Muscle of leg (tissue), 11 donors: ENCODE measurements around the gene MIPOL1. TPM values are rescaled to one million over a fixed set of nuclear protein-coding genes. Genes with fewer than 3 reads are reported as not detected.
A peak's percentile ranks its signal among the peaks of the same experiment; 100 is the strongest.
"Not testable (repeated sequence)": the region's sequence is repeated elsewhere in the genome, so short reads cannot be mapped to it uniquely, and the experiment has no call there.

ENCODE experiments used
- DNase-seq: peaks from one replicate; pipeline ENCODE4 v3.0.0; 2013
- H3K27ac ChIP-seq: one replicate; pipeline ENCODE4 v1.5.1; 2013; ENCODE audit warnings: mild to moderate bottlenecking, low read length, control low read depth
- H3K27me3 ChIP-seq: one replicate; pipeline ENCODE4 v1.6.1; 2013; ENCODE audit warnings: low read length; ENCODE audit not compliant: control insufficient read depth, insufficient read depth
- H3K36me3 ChIP-seq: one replicate; pipeline ENCODE4 v1.6.1; 2013; ENCODE audit warnings: low read length; ENCODE audit not compliant: control insufficient read depth, insufficient read depth
- H3K4me1 ChIP-seq: one replicate; pipeline ENCODE4 v1.6.1; 2013; ENCODE audit warnings: low read length; ENCODE audit not compliant: control insufficient read depth, insufficient read depth
- H3K4me3 ChIP-seq: one replicate; pipeline ENCODE4 v1.5.1; 2013; ENCODE audit warnings: low read length, control low read depth
- H3K9me3 ChIP-seq: replicated peaks from 2 replicates; pipeline ENCODE4 v1.6.1; 2013; ENCODE audit warnings: low read depth, low read length; ENCODE audit not compliant: control insufficient read depth
- WGBS: methylation state at CpG from one replicate; pipeline ENCODE4 v1.1.5; 2013; ENCODE audit warnings: missing lambda C conversion rate; ENCODE audit not compliant: insufficient coverage; 5-methylcytosine and 5-hydroxymethylcytosine counted together
- polyA plus RNA-seq, 8 donors: library from polyadenylated mRNA; unstranded; fragments of 120-200 nt; gene quantifications; one replicate each; pipeline versions ENCODE4 v1.2.1 to v1.2.3, GENCODE V29; 2013; ENCODE audit warnings: inconsistent platforms in 1 of 8, low replicate concordance in 1 of 8; ENCODE audit not compliant: insufficient read length in 8 of 8, insufficient read depth in 1 of 8
- total RNA-seq: library from RNA; stranded (reverse); fragments of 120-200 nt; gene quantifications from one replicate; pipeline ENCODE4 v1.2.4, GENCODE V29; 2013

Gene MIPOL1
- total and polyA plus RNA-seq, 9 donors = 3.2 to 10.5 (median 4.5) TPM

- Histone ChIP-seq H3K4me1 (no peaks in the 10 kb centered on the region), H3K36me3 (no peaks in the 10 kb centered on the region), H3K27me3 (no peaks in the 10 kb centered on the region), H3K27ac (no peak overlapping the region), H3K9me3 (no peaks in the 10 kb centered on the region), H3K4me3 (no peak overlapping the region)
- 59% methylated on average over 3 of the region's 3 CpGs for WGBS
- DNase-seq = no peak
Observed at GRCh38 chr14:37187294-37187693, 10.4 kb upstream of the MIPOL1 start.

- H3K9me3 ChIP-seq, H3K27ac ChIP-seq, H3K27me3 ChIP-seq, H3K4me1 ChIP-seq, H3K4me3 ChIP-seq, DNase-seq, H3K36me3 ChIP-seq: not testable (repeated sequence)
- 69% methylated on average over 5 of the region's 9 CpGs for WGBS
Observed at GRCh38 chr14:37187840-37188577, 9.7 kb upstream of the MIPOL1 start.

GRCh38 chr14:37189733-37190132 lies 8.0 kb upstream of the MIPOL1 start:
- not testable (repeated sequence) for H3K27ac ChIP-seq, H3K36me3 ChIP-seq, H3K27me3 ChIP-seq

GRCh38 chr14:37194698-37195097 lies 3.0 kb upstream of the MIPOL1 start:
- Histone ChIP-seq H3K27ac (no peak overlapping the region), H3K27me3 (no peaks in the 10 kb centered on the region), H3K9me3 (no peaks in the 10 kb centered on the region), H3K36me3 (no peaks in the 10 kb centered on the region), H3K4me1 (no peaks in the 10 kb centered on the region), H3K4me3 (no peak overlapping the region)
- WGBS = no CpG with 5 or more reads among the region's 2 CpGs
- DNase-seq = no peak

More at GRCh38 chr14:37189733-37190132, 8.0 kb upstream of the MIPOL1 start:
- not testable (repeated sequence) for H3K4me1 ChIP-seq, H3K9me3 ChIP-seq, DNase-seq, H3K4me3 ChIP-seq
- no CpG with 5 or more reads among the region's 2 CpGs for WGBS

- no peak overlapping the region for H3K4me3 ChIP-seq
- no peak for DNase-seq
- WGBS = 71% methylated on average over 1 of the region's 1 CpG
- no peaks in the 10 kb centered on the region for H3K36me3 ChIP-seq
- no peak overlapping the region for H3K27ac ChIP-seq
- H3K27me3 ChIP-seq = no peaks in the 10 kb centered on the region
- no peaks in the 10 kb centered on the region for H3K4me1 ChIP-seq
- no peaks in the 10 kb centered on the region for H3K9me3 ChIP-seq
Observed at GRCh38 chr14:37195327-37195726, 2.4 kb upstream of the MIPOL1 start.

- Histone ChIP-seq H3K4me1 (no peaks in the 10 kb centered on the region), H3K9me3 (no peaks in the 10 kb centered on the region), H3K27ac (peak overlapping the region; percentile 91), H3K36me3 (no peaks in the 10 kb centered on the region), H3K4me3 (peak overlapping the region; percentile 79), H3K27me3 (no peaks in the 10 kb centered on the region)
- DNase-seq = peak; percentile 1
- WGBS = 98% methylated on average over 9 of the region's 17 CpGs
Observed at GRCh38 chr14:37196604-37197420, 925 bp upstream of the MIPOL1 start.

GRCh38 chr14:37198273-37198598 lies 499 bp downstream of the MIPOL1 start:
- H3K9me3 ChIP-seq = no peaks in the 10 kb centered on the region
- 5% methylated on average over 2 of the region's 11 CpGs for WGBS
- no peaks in the 10 kb centered on the region for H3K4me1 ChIP-seq
- H3K4me3 ChIP-seq = peak overlapping the region; percentile 79
- H3K27me3 ChIP-seq = no peaks in the 10 kb centered on the region
- DNase-seq = no peak
- H3K27ac ChIP-seq = peak overlapping the region; percentile 91
- no peaks in the 10 kb centered on the region for H3K36me3 ChIP-seq

- no peak overlapping the region for H3K4me3 ChIP-seq
- no peaks in the 10 kb centered on the region for H3K36me3 ChIP-seq
- no peak for DNase-seq
- no peak overlapping the region for H3K27ac ChIP-seq
- no peaks in the 10 kb centered on the region for H3K4me1 ChIP-seq
- no peaks in the 10 kb centered on the region for H3K9me3 ChIP-seq
- WGBS = no CpG with 5 or more reads among the region's 5 CpGs
- no peaks in the 10 kb centered on the region for H3K27me3 ChIP-seq
Observed at GRCh38 chr14:37198907-37199306, 1.2 kb downstream of the MIPOL1 start.

- Histone ChIP-seq H3K4me1 (no peaks in the 10 kb centered on the region), H3K4me3 (no peak overlapping the region), H3K27me3 (no peaks in the 10 kb centered on the region), H3K9me3 (peaks cover 14% of the 10 kb centered on the region), H3K36me3 (no peaks in the 10 kb centered on the region), H3K27ac (no peak overlapping the region)
- DNase-seq = no peak
- WGBS = no CpG with 5 or more reads among the region's 2 CpGs
Observed at GRCh38 chr14:37201724-37202123, 4.0 kb downstream of the MIPOL1 start.

GRCh38 chr14:37202265-37202664 lies 4.5 kb downstream of the MIPOL1 start:
- DNase-seq = no peak
- H3K4me1 ChIP-seq = no peaks in the 10 kb centered on the region
- no peak overlapping the region for H3K27ac ChIP-seq
- no peaks in the 10 kb centered on the region for H3K36me3 ChIP-seq
- H3K27me3 ChIP-seq = no peaks in the 10 kb centered on the region
- peaks cover 18% of the 10 kb centered on the region for H3K9me3 ChIP-seq
- WGBS = no CpG with 5 or more reads among the region's 2 CpGs
- no peak overlapping the region for H3K4me3 ChIP-seq
